Karpas-422 (cell line): ENCODE measurements around the gene NXF1. TPM values are rescaled to one million over a fixed set of nuclear protein-coding genes. Genes with fewer than 3 reads are reported as not detected.
"Not testable (repeated sequence)": the region's sequence is repeated elsewhere in the genome, so short reads cannot be mapped to it uniquely, and the experiment has no call there.

ENCODE experiments used
- DNase-seq: peaks from one replicate; pipeline ENCODE4 v3.0.0-alpha.2; 2015
- H2AFZ ChIP-seq: fragments of 200-600 bp; sonication (generic); 2 replicates; pipeline ENCODE4 v1.6.1; 2014; ENCODE audit warnings: antibody characterized with exemption, low read length, mixed read lengths
- H3K27ac ChIP-seq: fragments of 200-600 bp; sonication (generic); 2 replicates; pipeline ENCODE4 v1.5.1; 2014; ENCODE audit warnings: mild to moderate bottlenecking, low read length, moderate library complexity
- H3K27me3 ChIP-seq: fragments of 200-600 bp; sonication (generic); 2 replicates; pipeline ENCODE4 v1.6.1; 2014; ENCODE audit warnings: low read length, mixed read lengths
- H3K36me3 ChIP-seq: fragments of 200-600 bp; sonication (generic); 2 replicates; pipeline ENCODE4 v1.6.1; 2014; ENCODE audit warnings: low read length, mixed read lengths; ENCODE audit not compliant: insufficient read depth
- H3K4me1 ChIP-seq: fragments of 200-600 bp; sonication (generic); 2 replicates; pipeline ENCODE4 v1.6.1; 2014; ENCODE audit warnings: mild to moderate bottlenecking, low read length, mixed read lengths
- H3K4me2 ChIP-seq: fragments of 200-600 bp; sonication (generic); 2 replicates; pipeline ENCODE4 v1.6.1; 2014; ENCODE audit warnings: low read length, low read depth, mild to moderate bottlenecking; ENCODE audit not compliant: poor library complexity, severe bottlenecking
- H3K4me3 ChIP-seq: fragments of 200-600 bp; sonication (generic); 2 replicates; pipeline ENCODE4 v1.5.1; 2014; ENCODE audit warnings: mild to moderate bottlenecking, antibody characterized with exemption, low read length, mixed read lengths
- H3K79me2 ChIP-seq: fragments of 200-600 bp; sonication (generic); 2 replicates; pipeline ENCODE4 v1.6.1; 2014; ENCODE audit warnings: mild to moderate bottlenecking, low read length, mixed read lengths
- H3K9ac ChIP-seq: fragments of 200-600 bp; sonication (generic); 2 replicates; pipeline ENCODE4 v1.6.0; 2014; ENCODE audit warnings: low read length
- H3K9me2 ChIP-seq: fragments of 200-600 bp; sonication (generic), shearing (Covaris generic); replicated peaks from 2 replicates; pipeline ENCODE4 v1.6.0; 2014; ENCODE audit warnings: mild to moderate bottlenecking, low read length, moderate library complexity; ENCODE audit not compliant: insufficient read depth
- H3K9me3 ChIP-seq: fragments of 300-700, 200-600 bp; sonication (generic); 2 replicates; pipeline ENCODE4 v1.6.1; 2014; ENCODE audit warnings: low read length, mixed read lengths
- H4K20me1 ChIP-seq: fragments of 200-600 bp; sonication (generic); 2 replicates; pipeline ENCODE4 v1.6.1; 2014; ENCODE audit warnings: mild to moderate bottlenecking, antibody characterized with exemption, low read length, low read depth; ENCODE audit not compliant: insufficient read depth
- total RNA-seq: library from RNA; depleted of rRNA; stranded (reverse); fragments of >200 nt; shearing (Covaris generic); gene quantifications from 2 replicates; pipeline ENCODE4 v1.2.3, GENCODE V29; 2014; ENCODE audit warnings: low replicate concordance

NXF1 gene
- total RNA-seq, 1 experiment from 2014 or later: 37.5 TPM

GRCh38 chr11:62771144-62772021, 33.9 kb downstream of the NXF1 start, which contains the start of gene TAF6L:
Gene TAF6L (plus strand): TSS chr11:62771396. CDS start chr11:62775784, 4,388 bp downstream.
- Histone ChIP-seq H3K9ac (peak within 1 kb of the TSS; percentile 90), H3K79me2 (peaks cover 28% of the 10 kb centered on the region), H2AFZ (peak within 1 kb of the TSS; percentile 94), H3K9me3 (no peaks in the 10 kb centered on the region), H3K4me2 (peak within 1 kb of the TSS; percentile 98), H3K36me3 (no peaks in the 10 kb centered on the region), H3K27me3 (no peaks in the 10 kb centered on the region), H3K4me1 (peaks cover 28% of the 10 kb centered on the region), H3K4me3 (peak within 1 kb of the TSS; percentile 98), H3K9me2 (no peaks in the 10 kb centered on the region), H3K27ac (peak within 1 kb of the TSS; percentile 62), H4K20me1 (no peaks in the 10 kb centered on the region)
- peak; percentile 97 for DNase-seq

- Histone ChIP-seq H3K9me2 (no peaks in the 10 kb centered on the region), H3K79me2 (peaks cover 28% of the 10 kb centered on the region), H3K36me3 (0 out of 2 replicates have a peak, but pooled peaks cover 4% of the 10 kb centered on the region), H3K27ac (peak overlapping the region; percentile 62), H3K4me1 (peaks cover 28% of the 10 kb centered on the region), H3K9me3 (no peaks in the 10 kb centered on the region), H3K27me3 (no peaks in the 10 kb centered on the region), H2AFZ (peak overlapping the region; percentile 85; the same call in 1 of the 2 replicates), H3K4me2 (peak overlapping the region; percentile 98), H3K4me3 (peak overlapping the region; percentile 98), H3K9ac (peak overlapping the region; percentile 90), H4K20me1 (no peaks in the 10 kb centered on the region)
- DNase-seq: peak; percentile 62
Observed at GRCh38 chr11:62770778-62771143, 34.5 kb downstream of the NXF1 start.

GRCh38 chr11:62760867-62761227, 44.4 kb downstream of the NXF1 start:
- not testable (repeated sequence) for DNase-seq, H3K27me3 ChIP-seq, H4K20me1 ChIP-seq, H3K36me3 ChIP-seq, H3K9me2 ChIP-seq, H2AFZ ChIP-seq, H3K27ac ChIP-seq, H3K9me3 ChIP-seq
- Histone ChIP-seq H3K9ac (peak overlapping the region; percentile 87; the same call in 1 of the 2 replicates), H3K4me1 (peaks cover 17% of the 10 kb centered on the region), H3K4me2 (peak overlapping the region; percentile 77), H3K79me2 (peaks cover 18% of the 10 kb centered on the region), H3K4me3 (peak overlapping the region; percentile 31; the same call in 1 of the 2 replicates)

DNA sequence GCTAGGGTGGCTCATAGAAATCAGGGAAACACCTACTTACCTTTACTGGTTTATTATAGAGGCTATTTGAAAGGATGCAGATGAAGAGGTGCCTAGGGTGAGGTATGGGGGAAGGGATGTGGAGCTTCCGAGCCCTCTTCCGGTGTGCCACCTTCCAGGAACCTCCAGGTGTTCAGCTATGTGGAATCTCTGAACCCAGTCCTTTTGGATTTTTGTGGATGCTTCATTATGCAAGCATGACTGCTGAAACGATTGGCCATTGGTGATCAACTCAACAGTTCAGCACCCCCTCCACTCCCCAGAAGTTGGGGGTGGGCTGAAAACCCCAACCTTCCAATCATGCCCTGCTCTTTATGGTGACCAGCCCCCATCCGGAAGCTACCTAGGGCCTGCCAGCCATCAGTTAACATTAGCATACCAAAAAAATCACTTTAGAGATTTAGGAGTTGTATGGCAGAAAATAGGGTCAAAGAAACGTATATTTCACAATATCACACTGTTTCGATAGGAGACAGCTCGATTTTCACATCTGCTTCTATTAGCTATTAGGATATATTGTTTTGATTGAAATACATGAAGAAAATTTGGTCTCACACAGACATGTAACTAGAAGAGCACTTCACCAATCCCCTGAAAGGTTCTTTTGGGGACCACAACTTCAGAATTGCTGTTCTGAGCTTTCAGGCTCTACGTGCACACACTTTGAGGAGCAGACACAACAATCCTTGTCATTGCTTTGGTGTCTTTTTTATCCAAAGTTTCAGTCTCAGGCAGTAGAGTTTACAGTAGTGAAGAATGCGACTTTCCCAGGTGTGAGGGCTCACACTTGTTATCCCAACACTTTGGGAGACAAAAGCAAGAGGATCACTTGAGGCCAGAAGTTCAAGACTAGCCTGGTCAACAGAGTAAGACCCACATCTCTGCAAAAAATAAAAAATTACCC, 47.1 kb downstream of the NXF1 start:
- Histone ChIP-seq H2AFZ (no peak overlapping the region), H3K4me1 (peaks cover 29% of the 10 kb centered on the region), H3K27ac (no peak overlapping the region), H3K9me2 (no peaks in the 10 kb centered on the region), H4K20me1 (no peaks in the 10 kb centered on the region), H3K9ac (no peak overlapping the region), H3K27me3 (no peaks in the 10 kb centered on the region), H3K4me3 (no peak overlapping the region), H3K9me3 (no peaks in the 10 kb centered on the region), H3K4me2 (no peak overlapping the region), H3K79me2 (peaks cover 19% of the 10 kb centered on the region), H3K36me3 (peaks cover 3% of the 10 kb centered on the region; the same call in 1 of the 2 replicates)
- no peak for DNase-seq

GRCh38 chr11:62755086-62755615, 50.1 kb downstream of the NXF1 start:
- DNase-seq: no peak
- Histone ChIP-seq H2AFZ (no peak overlapping the region), H4K20me1 (no peaks in the 10 kb centered on the region), H3K4me2 (peak overlapping the region; percentile 66), H3K27ac (no peak overlapping the region), H3K79me2 (peaks cover 17% of the 10 kb centered on the region), H3K4me1 (peaks cover 20% of the 10 kb centered on the region), H3K9ac (no peak overlapping the region; the same call in 1 of the 2 replicates), H3K27me3 (no peaks in the 10 kb centered on the region), H3K4me3 (no peak overlapping the region; the same call in 1 of the 2 replicates), H3K9me3 (no peaks in the 10 kb centered on the region), H3K36me3 (no peaks in the 10 kb centered on the region), H3K9me2 (no peaks in the 10 kb centered on the region)

- H3K9me3 ChIP-seq: no peaks in the 10 kb centered on the region
- peaks cover 17% of the 10 kb centered on the region for H3K79me2 ChIP-seq
- H3K36me3 ChIP-seq: no peaks in the 10 kb centered on the region
- peak; percentile 98 for DNase-seq
- peak within 1 kb of the TSS; percentile 84 for H3K4me3 ChIP-seq
- no peaks in the 10 kb centered on the region for H4K20me1 ChIP-seq
- H3K27ac ChIP-seq: peak within 1 kb of the TSS; percentile 79
- peak within 1 kb of the TSS; percentile 87; the same call in 1 of the 2 replicates for H2AFZ ChIP-seq
- no peaks in the 10 kb centered on the region for H3K27me3 ChIP-seq
- H3K9ac ChIP-seq: peak within 1 kb of the TSS; percentile 87
- no peaks in the 10 kb centered on the region for H3K9me2 ChIP-seq
- H3K4me2 ChIP-seq: peak within 1 kb of the TSS; percentile 66
- H3K4me1 ChIP-seq: peaks cover 16% of the 10 kb centered on the region
Observed at GRCh38 chr11:62753736-62754603, 51.3 kb downstream of the NXF1 start, which contains the start of gene ZBTB3. Gene ZBTB3 (minus strand): TSS chr11:62754160. CDS start chr11:62753664, 496 bp downstream.

DNA sequence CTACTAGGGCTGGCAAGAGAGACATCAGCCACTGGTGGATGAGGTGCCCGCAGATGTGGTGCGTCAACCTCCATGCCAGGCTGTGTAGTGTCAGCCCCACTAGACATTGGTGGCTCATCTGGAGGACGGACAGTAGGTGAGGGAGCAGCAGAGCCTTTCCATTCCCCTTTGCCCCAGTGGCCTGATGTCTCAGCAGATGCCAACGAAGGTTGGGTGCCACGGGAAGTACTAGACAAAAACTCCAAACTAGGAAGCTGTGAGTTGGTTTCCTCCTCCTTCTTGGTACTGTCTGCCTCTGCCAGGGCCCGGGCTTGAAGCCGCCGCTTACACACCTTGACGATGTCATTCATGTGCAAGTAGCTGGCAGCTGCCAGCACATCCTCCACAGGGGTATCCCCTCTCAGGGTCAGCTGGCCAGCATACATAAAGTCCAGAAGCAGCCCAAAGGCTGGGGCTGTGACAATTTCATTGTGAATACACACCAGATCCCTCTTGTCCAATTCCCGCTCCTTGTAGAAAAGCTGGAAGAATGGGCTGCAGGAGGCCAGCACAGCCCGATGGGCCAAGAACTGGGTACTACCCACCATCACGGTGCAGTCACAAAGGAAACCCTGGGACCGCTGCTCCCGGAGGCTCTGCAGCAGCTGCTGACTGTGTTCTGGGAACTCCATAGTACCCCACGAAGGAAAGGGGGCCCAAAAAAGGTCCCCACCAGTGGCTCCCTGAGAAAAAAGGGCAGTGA, 52.1 kb downstream of the NXF1 start:
- DNase-seq: no peak
- H2AFZ ChIP-seq: no peak overlapping the region

More for the DNA sequence above, 52.1 kb downstream of the NXF1 start:
- Histone ChIP-seq H3K79me2 (peaks cover 17% of the 10 kb centered on the region), H3K4me2 (peak overlapping the region; percentile 65), H3K9me3 (no peaks in the 10 kb centered on the region), H3K9me2 (no peaks in the 10 kb centered on the region), H3K4me1 (peaks cover 17% of the 10 kb centered on the region), H3K9ac (peak overlapping the region; percentile 87), H3K27ac (no peak overlapping the region), H3K27me3 (no peaks in the 10 kb centered on the region), H3K36me3 (no peaks in the 10 kb centered on the region), H3K4me3 (peak overlapping the region; percentile 84), H4K20me1 (no peaks in the 10 kb centered on the region)
